ENCODE data around the gene CSMD2. TPM values are rescaled to one million over a fixed set of nuclear protein-coding genes. Genes with fewer than 3 reads are reported as not detected.

Gene CSMD2
- total and polyA plus RNA-seq, 2 of the 4 experiments (the other 2 are of a cell fraction), result under 0.01 to 0.36 TPM

- no peak overlapping the region; the same call in 1 of the 2 replicates for H3K4me2 ChIP-seq (ENCODE audit: low read depth, low read length)
- intact Hi-C loops (cut with micrococcal nuclease), result no loop called here
- H2AFZ ChIP-seq (replicated peaks; ENCODE audit: low read length, poor library complexity), result peak overlapping the region; percentile 67
- no peak overlapping the region for H3K23ac ChIP-seq (ENCODE audit: low read depth, low read length)
- H3K9ac ChIP-seq (ENCODE audit: low read depth, low read length), result no peak overlapping the region
- H2BK15ac ChIP-seq (ENCODE audit: low read depth, low read length), result no peak overlapping the region
- H4K91ac ChIP-seq (ENCODE audit: insufficient read depth, low read depth, low read length), result no peak overlapping the region
- TF ChIP-seq MXI1 (IDR thresholded peaks at IDR 0.05; ENCODE audit: borderline replicate concordance, low read depth, low read length) (no peak), RCOR1 (IDR thresholded peaks at IDR 0.05; ENCODE audit: insufficient replicate concordance, low read length) (no peak), SMC3 (IDR thresholded peaks at IDR 0.05; ENCODE audit: low read depth, low read length) (no peak), BHLHE40 (IDR thresholded peaks at IDR 0.05; ENCODE audit: low read depth, low read length) (no peak), MAZ (IDR thresholded peaks at IDR 0.05; ENCODE audit: borderline replicate concordance, low read depth, low read length) (no peak), USF2 (IDR thresholded peaks at IDR 0.05; ENCODE audit: low read depth, low read length) (no peak), CTCF (conservative IDR thresholded peaks at IDR 0.05; ENCODE audit: low read depth, low read length) (no peak), CEBPB (IDR thresholded peaks at IDR 0.05; ENCODE audit: low read depth, low read length) (no peak)
- no peak overlapping the region for H2BK20ac ChIP-seq (ENCODE audit: low read depth, low read length)
- no peak overlapping the region for H2BK120ac ChIP-seq (ENCODE audit: low read depth, low read length)
- H3K9me3 ChIP-seq (ENCODE audit: control insufficient read depth, insufficient read depth, low read length), result no peaks in the 10 kb centered on the region
- no peaks in the 10 kb centered on the region for H4K20me1 ChIP-seq (ENCODE audit: insufficient read depth, low read length)
- H3K14ac ChIP-seq (replicated peaks; ENCODE audit: low read depth, low read length), result no peak overlapping the region
- dilution Hi-C loops (cut with HindIII; ENCODE audit: low sequenced_read_pairs, unreplicated experiment), result no loop called here
- BruUV-seq (replicated peaks), result no TSS peak
- peaks cover 5% of the 10 kb centered on the region; the same call in 1 of the 2 replicates for H3K27me3 ChIP-seq (ENCODE audit: control insufficient read depth, insufficient read depth, low read length)
- WGBS, 2 experiments (ENCODE audit: extremely low coverage in 2 of 2, insufficient read length in 1 of 2), result 49% methylated on average over 5 of the region's 12 CpGs; no CpG with 5 or more reads in 1 of the 2 experiments
- H3K56ac ChIP-seq (ENCODE audit: extremely low read depth, insufficient read depth, low read length), result no peak overlapping the region
- H3K4me1 ChIP-seq (ENCODE audit: control insufficient read depth, insufficient read depth, low read length), result peaks cover 4% of the 10 kb centered on the region; the same call in 1 of the 2 replicates
- no peak overlapping the region for H2AK5ac ChIP-seq (ENCODE audit: low read depth, low read length)
- H3K9me1 ChIP-seq (ENCODE audit: insufficient read depth, low read length), result no peaks in the 10 kb centered on the region
- no peaks in the 10 kb centered on the region for H3K79me1 ChIP-seq (ENCODE audit: low read depth in 1 of 2, low read length in 2 of 2)
- no peak overlapping the region for H4K5ac ChIP-seq (ENCODE audit: low read depth, low read length)
- H3K36me3 ChIP-seq (ENCODE audit: control insufficient read depth, insufficient read depth, low read length), result no peaks in the 10 kb centered on the region
- H2AK9ac ChIP-seq (replicated peaks; ENCODE audit: low read depth, low read length, poor library complexity), result peak overlapping the region; percentile 31
- ATAC-seq (ENCODE audit: low read depth) (peak; percentile 86), DNase-seq (peak; percentile 62)
- in situ Hi-C loops (cut with MboI; ENCODE audit: low sequenced_read_pairs), result no loop called here
- no peak overlapping the region for H3K4ac ChIP-seq (ENCODE audit: low read depth, low read length)
- no peak overlapping the region for H3K27ac ChIP-seq (ENCODE audit: insufficient read depth, low read length)
- ChIA-PET CTCF (no interaction called here), POLR2A (ENCODE audit: unreplicated experiment) (no interaction called here)
- H2BK5ac ChIP-seq (ENCODE audit: low read depth, low read length, poor library complexity, severe bottlenecking), result no peak overlapping the region
- H3K4me3 ChIP-seq (ENCODE audit: insufficient read depth, low read depth, low read length), result no peak overlapping the region
- no peak overlapping the region for H3K18ac ChIP-seq (ENCODE audit: low read depth, low read length)
- H4K8ac ChIP-seq (ENCODE audit: low read depth in 2 of 2, low read length in 2 of 2), result no peak overlapping the region
Observed at GRCh38 chr1:33517596-33518250, 647.3 kb downstream of the CSMD2 start.
